PC-3 (cell line): ENCODE data around the gene EFCAB6. TPM values are rescaled to one million over a fixed set of nuclear protein-coding genes. Genes with fewer than 3 reads are reported as not detected.

Experiments used
- ATAC-seq: fragments of 200-7000 bp; cut with Tn5 transposase; 2 replicates; pipeline ENCODE4 v1.9.1; 2020; ENCODE audit warnings: mild to moderate bottlenecking, moderate library complexity
- BruUV-seq: library from RNA; stranded (reverse); fragments of 400-500 nt; replicated peaks from 2 replicates; lab custom pipeline; 2021; lab: Mats Ljungman, UMichigan
- CTCF ChIA-PET: fragments of 300-600 bp; sonication (Branson Sonifier 250); formaldehyde crosslinking; loops from one replicate; lab custom pipeline; 2022; ENCODE audit warnings: antibody characterized with exemption; lab: Charles Lee
- POLR2A ChIA-PET: fragments of 300-600 bp; sonication (Branson Sonifier 250); formaldehyde crosslinking; loops from one replicate; lab custom pipeline; 2022; ENCODE audit warnings: antibody characterized with exemption; ENCODE audit not compliant: unreplicated experiment; lab: Charles Lee
- DNase-seq: peaks from one replicate; pipeline ENCODE4 v3.0.0-alpha.2; 2015
- H2AFZ ChIP-seq: fragments of 300-600 bp; sonication (generic); 2 replicates; pipeline ENCODE4 v1.6.0; 2016; ENCODE audit warnings: antibody characterized with exemption, low read length
- H3F3A ChIP-seq: fragments of 300-600 bp; sonication (generic); one replicate; pipeline ENCODE4 v1.6.0; 2017; ENCODE audit warnings: antibody characterized with exemption, low read length, control low read depth, mild to moderate bottlenecking; ENCODE audit not compliant: unreplicated experiment
- H3K27ac ChIP-seq: fragments of 300-600 bp; sonication (generic); 2 replicates; pipeline ENCODE4 v1.5.1; 2016; ENCODE audit warnings: mild to moderate bottlenecking, low read length
- H3K27me3 ChIP-seq: fragments of 300-600 bp; sonication (generic); 2 replicates; pipeline ENCODE4 v1.6.1; 2016; ENCODE audit warnings: low read length, mixed read lengths
- H3K36me3 ChIP-seq: fragments of 300-600 bp; sonication (generic); 2 replicates; pipeline ENCODE4 v1.6.1; 2016; ENCODE audit warnings: low read depth, mixed run types, low read length, mixed read lengths
- H3K4me1 ChIP-seq: fragments of 300-600 bp; sonication (generic); 2 replicates; pipeline ENCODE4 v1.5.1; 2016; ENCODE audit warnings: low read length; ENCODE audit not compliant: insufficient read depth
- H3K4me2 ChIP-seq: fragments of 300-600 bp; sonication (generic); 2 replicates; pipeline ENCODE4 v1.6.0; 2016; ENCODE audit warnings: low read length
- H3K4me3 ChIP-seq: fragments of 300-600 bp; sonication (generic); 2 replicates; pipeline ENCODE4 v1.5.1; 2016; ENCODE audit warnings: mild to moderate bottlenecking, low read length, mixed read lengths
- H3K79me2 ChIP-seq: fragments of 300-600 bp; sonication (generic); 2 replicates; pipeline ENCODE4 v1.6.1; 2017; ENCODE audit warnings: low read length, mixed read lengths
- H3K9ac ChIP-seq: fragments of 300-600 bp; sonication (generic); 2 replicates; pipeline ENCODE4 v1.6.0; 2016; ENCODE audit warnings: mild to moderate bottlenecking, low read length
- H3K9me2 ChIP-seq: fragments of 300-600 bp; sonication (generic); replicated peaks from 2 replicates; pipeline ENCODE4 v1.6.1; 2016; ENCODE audit warnings: mixed run types, low read length, mixed read lengths
- H3K9me3 ChIP-seq: fragments of 300-600 bp; sonication (generic); 2 replicates; pipeline ENCODE4 v1.6.1; 2016; ENCODE audit warnings: low read length, mixed read lengths
- H4K20me1 ChIP-seq: fragments of 300-600 bp; sonication (generic); 2 replicates; pipeline ENCODE4 v1.6.1; 2016; ENCODE audit warnings: low read length, mixed read lengths
- CTCF ChIP-seq: fragments of 300-600 bp; sonication (generic); conservative IDR thresholded peaks from 2 replicates; pipeline ENCODE4 v1.5.1; 2017; ENCODE audit warnings: antibody characterized with exemption, low read depth, mild to moderate bottlenecking, low read length
- EZH2 ChIP-seq: fragments of 300-600 bp; sonication (generic); IDR thresholded peaks from one replicate; pipeline ENCODE4 v1.6.1; 2017; ENCODE audit warnings: antibody characterized with exemption, mild to moderate bottlenecking, low read length; ENCODE audit not compliant: unreplicated experiment
- EZH2phosphoT487 ChIP-seq: fragments of 300-600 bp; sonication (generic); IDR thresholded peaks from 2 replicates; pipeline ENCODE4 v1.6.1; 2018; ENCODE audit warnings: mild to moderate bottlenecking, antibody characterized with exemption, low read length, borderline replicate concordance
- intact Hi-C: fragments of 100-400 bp; cut with micrococcal nuclease; formaldehyde crosslinking; loops from 2 replicates; pipeline ENCODE4 v1.9.0; 2023
- total RNA-seq: library from RNA; depleted of rRNA; stranded (reverse); fragments of >200 nt; gene quantifications from 2 replicates; pipeline ENCODE4 v1.2.3, GENCODE V29; 2014; rRNA removed

The EFCAB6 gene
- total RNA-seq, 1 experiment from 2014 or later = 0.07 TPM

- CTCF ChIA-PET = no interaction called here
- no peaks in the 10 kb centered on the region for H4K20me1 ChIP-seq
Observed at GRCh38 chr22:43479962-43480361, 332.1 kb downstream of the EFCAB6 start.

GRCh38 chr22:43479301-43479950 is 332.7 kb downstream of the EFCAB6 start:
- Histone ChIP-seq H3F3A (no peaks in the 10 kb centered on the region), H3K4me1 (no peaks in the 10 kb centered on the region), H3K4me2 (no peak overlapping the region), H3K79me2 (no peaks in the 10 kb centered on the region), H3K27ac (no peak overlapping the region), H3K36me3 (no peaks in the 10 kb centered on the region), H4K20me1 (no peaks in the 10 kb centered on the region), H3K4me3 (no peak overlapping the region), H3K9ac (no peak overlapping the region), H3K9me2 (no peaks in the 10 kb centered on the region), H3K27me3 (no peaks in the 10 kb centered on the region), H2AFZ (no peak overlapping the region), H3K9me3 (no peaks in the 10 kb centered on the region)
- no peak for TF ChIP-seq CTCF
- no TSS peak for BruUV-seq
- POLR2A ChIA-PET = no interaction called here
- CTCF ChIA-PET = no interaction called here
- DNase-seq (no peak), ATAC-seq (no peak)
- intact Hi-C loops = no loop called here

More at GRCh38 chr22:43479962-43480361, 332.1 kb downstream of the EFCAB6 start:
- Histone ChIP-seq H3K9ac (no peak overlapping the region), H3K4me3 (no peak overlapping the region), H3K4me1 (no peaks in the 10 kb centered on the region), H3K27me3 (no peaks in the 10 kb centered on the region), H3K9me2 (no peaks in the 10 kb centered on the region), H3K36me3 (no peaks in the 10 kb centered on the region), H3K27ac (no peak overlapping the region), H3K79me2 (no peaks in the 10 kb centered on the region), H3K9me3 (no peaks in the 10 kb centered on the region), H3K4me2 (no peak overlapping the region), H3F3A (no peaks in the 10 kb centered on the region), H2AFZ (no peak overlapping the region)
- intact Hi-C loops = no loop called here
- DNase-seq = no peak
- no peak for ATAC-seq
- TF ChIP-seq CTCF = no peak
- no peak for TF ChIP-seq EZH2
- no peak for TF ChIP-seq EZH2phosphoT487
- POLR2A ChIA-PET = no interaction called here
- no TSS peak for BruUV-seq

Other genes starting within 250 kb of the EFCAB6 start
- not detected in 2 replicates for gene SULT4A1, start 50.2 kb upstream of the EFCAB6 start, total RNA-seq
- not detected in 2 replicates for gene PNPLA5, start 79.7 kb upstream of the EFCAB6 start, total RNA-seq
- 0.29 and 0.36 TPM in 2 replicates for gene PNPLA3, start 111.5 kb upstream of the EFCAB6 start, total RNA-seq
- 26.6 and 34.5 TPM in 2 replicates for gene SAMM50, start 143.1 kb upstream of the EFCAB6 start, total RNA-seq
- 69.3 and 85.3 TPM in 2 replicates for gene PARVB, start 212.0 kb upstream of the EFCAB6 start, total RNA-seq